BJ (cell line): ENCODE measurements around the gene DLGAP1. TPM values are rescaled to one million over a fixed set of nuclear protein-coding genes. Genes with fewer than 3 reads are reported as not detected.

Experiments used
- CTCF ChIA-PET: fragments of 350-600 bp; formaldehyde crosslinking; extraction: SDS; loops from one replicate; lab custom pipeline; 2021; ENCODE audit warnings: antibody characterized with exemption, inconsistent platforms; lab: Yijun Ruan, JAX
- POLR2A ChIA-PET: fragments of 300-600 bp; sonication (Branson Sonifier 250); formaldehyde crosslinking; extraction: SDS; loops from one replicate; lab custom pipeline; 2021; ENCODE audit warnings: antibody characterized with exemption; lab: Charles Lee
- DNase-seq: peaks from one replicate; pipeline ENCODE4 v3.0.0-alpha.2; 2011; ENCODE audit warnings: low read depth
- H3K27me3 ChIP-seq: 2 replicates; pipeline ENCODE4 v1.6.0; 2011; ENCODE audit warnings: low read length; ENCODE audit not compliant: control insufficient read depth, insufficient read depth
- H3K36me3 ChIP-seq: 2 replicates; pipeline ENCODE4 v1.5.1; 2011; ENCODE audit warnings: low read length; ENCODE audit not compliant: control insufficient read depth, insufficient read depth
- H3K4me3 ChIP-seq: 2 replicates; pipeline ENCODE4 v1.5.1; 2011; ENCODE audit warnings: low read depth, mild to moderate bottlenecking, control low read depth, low read length
- CTCF ChIP-seq: IDR thresholded peaks from 2 replicates; pipeline ENCODE4 v1.5.1; 2011; ENCODE audit warnings: low read depth, mild to moderate bottlenecking, control low read depth, inconsistent platforms, low read length, moderate library complexity; ENCODE audit not compliant: insufficient read depth
- polyA plus RNA-seq: library from polyadenylated mRNA; depleted of rRNA; stranded (reverse); fragments of >200 nt; gene quantifications from 2 replicates; pipeline ENCODE4 v1.2.3, GENCODE V29; 2011

DLGAP1 gene
- polyA plus RNA-seq, 1 experiment = 0.02 TPM

GRCh38 chr18:3748086-3748485 lies 707.0 kb downstream of the DLGAP1 start:
- no peak overlapping the region for H3K4me3 ChIP-seq
- no peaks in the 10 kb centered on the region for H3K27me3 ChIP-seq
- POLR2A ChIA-PET = no interaction called here
- no peak for TF ChIP-seq CTCF
- no peaks in the 10 kb centered on the region for H3K36me3 ChIP-seq
- CTCF ChIA-PET = no interaction called here
- no peak for DNase-seq

GRCh38 chr18:3747176-3747973 lies 707.7 kb downstream of the DLGAP1 start:
- no peaks in the 10 kb centered on the region for H3K36me3 ChIP-seq
- ChIA-PET POLR2A (no interaction called here), CTCF (no interaction called here)
- TF ChIP-seq CTCF = no peak
- no peaks in the 10 kb centered on the region for H3K27me3 ChIP-seq
- no peak for DNase-seq
- H3K4me3 ChIP-seq = no peak overlapping the region

GRCh38 chr18:3742541-3742940 lies 712.6 kb downstream of the DLGAP1 start:
- ChIA-PET POLR2A (no interaction called here), CTCF (interaction anchor here (0.6 kb wide), 1 partner anchor 13 kb away, joined by 4 read pairs; no protein-coding TSS in a partner anchor)
- Histone ChIP-seq H3K27me3 (no peaks in the 10 kb centered on the region), H3K36me3 (no peaks in the 10 kb centered on the region), H3K4me3 (no peak overlapping the region)
- no peak for TF ChIP-seq CTCF
- no peak for DNase-seq

- POLR2A ChIA-PET = no interaction called here
These were observed 713.8 kb downstream of the DLGAP1 start for GRCh38 chr18:3741333-3741732.

More at GRCh38 chr18:3741333-3741732, 713.8 kb downstream of the DLGAP1 start:
- Histone ChIP-seq H3K27me3 (no peaks in the 10 kb centered on the region), H3K36me3 (no peaks in the 10 kb centered on the region), H3K4me3 (no peak overlapping the region)
- DNase-seq = no peak
- TF ChIP-seq CTCF = no peak
- CTCF ChIA-PET = no interaction called here
